Trophoblast cell (in vitro differentiated cells and primary cell): ENCODE data around the gene PARVB.

ENCODE experiments used
- DNase-seq, 2 donors: peaks; one replicate each; pipeline ENCODE4 v3.0.0-alpha.2; 2016
- H2AFZ ChIP-seq: 2 replicates; pipeline ENCODE4 v1.6.1; 2013; ENCODE audit warnings: low read length, moderate library complexity, mild to moderate bottlenecking; ENCODE audit not compliant: insufficient read depth, poor library complexity
- H2AK5ac ChIP-seq: 2 replicates; pipeline ENCODE4 v1.6.1; 2013; ENCODE audit warnings: mild to moderate bottlenecking, low read length
- H2BK120ac ChIP-seq: 2 replicates; pipeline ENCODE4 v1.6.1; 2013; ENCODE audit warnings: low read length, mild to moderate bottlenecking, moderate library complexity; ENCODE audit not compliant: insufficient read depth, poor library complexity
- H2BK12ac ChIP-seq: 2 replicates; pipeline ENCODE4 v1.6.1; 2013; ENCODE audit warnings: mild to moderate bottlenecking, low read length, moderate library complexity
- H2BK5ac ChIP-seq: 2 replicates; pipeline ENCODE4 v1.6.1; 2013; ENCODE audit warnings: low read length, low read depth, moderate library complexity, mild to moderate bottlenecking; ENCODE audit not compliant: poor library complexity
- H3K14ac ChIP-seq: 2 replicates; pipeline ENCODE4 v1.6.1; 2013; ENCODE audit warnings: mild to moderate bottlenecking, low read length
- H3K18ac ChIP-seq: 2 replicates; pipeline ENCODE4 v1.6.1; 2013; ENCODE audit warnings: mild to moderate bottlenecking, low read length
- H3K23ac ChIP-seq: 2 replicates; pipeline ENCODE4 v1.6.1; 2013; ENCODE audit warnings: low read length
- H3K27ac ChIP-seq: 2 replicates; pipeline ENCODE4 v1.5.1; 2013; ENCODE audit warnings: low read depth, mild to moderate bottlenecking, inconsistent platforms, low read length, moderate library complexity
- H3K27me3 ChIP-seq: 2 replicates; pipeline ENCODE4 v1.6.1; 2013; ENCODE audit warnings: inconsistent platforms, mild to moderate bottlenecking, low read length, moderate library complexity; ENCODE audit not compliant: insufficient read depth
- H3K36me3 ChIP-seq, 2 experiments: 1 replicate in 1 of 2; 2 replicates in 1 of 2; pipeline ENCODE4 v1.6.1; 2013; ENCODE audit warnings: low read length in 2 of 2, mild to moderate bottlenecking in 2 of 2, moderate library complexity in 1 of 2; ENCODE audit not compliant: insufficient read depth in 2 of 2, control insufficient read depth in 1 of 2
- H3K4ac ChIP-seq: 2 replicates; pipeline ENCODE4 v1.6.1; 2013; ENCODE audit warnings: low read depth, mild to moderate bottlenecking, low read length, moderate library complexity
- H3K4me1 ChIP-seq, 2 experiments: 1 replicate in 1 of 2; 2 replicates in 1 of 2; pipeline ENCODE4 v1.6.1; 2013; ENCODE audit warnings: low read length in 2 of 2, mild to moderate bottlenecking in 2 of 2, moderate library complexity in 1 of 2; ENCODE audit not compliant: insufficient read depth in 2 of 2, control insufficient read depth in 1 of 2
- H3K4me2 ChIP-seq: 2 replicates; pipeline ENCODE4 v1.6.1; 2013; ENCODE audit warnings: inconsistent platforms, mild to moderate bottlenecking, low read length, moderate library complexity
- H3K4me3 ChIP-seq: 2 replicates; pipeline ENCODE4 v1.5.1; 2013; ENCODE audit warnings: mild to moderate bottlenecking, low read depth, low read length, inconsistent platforms
- H3K79me1 ChIP-seq: one replicate; pipeline ENCODE4 v1.6.1; 2013; ENCODE audit warnings: low read length
- H3K79me2 ChIP-seq: 2 replicates; pipeline ENCODE4 v1.6.1; 2013; ENCODE audit warnings: low read length, mild to moderate bottlenecking; ENCODE audit not compliant: control insufficient read depth, insufficient read depth, poor library complexity
- H3K9ac ChIP-seq: 2 replicates; pipeline ENCODE4 v1.6.1; 2013; ENCODE audit warnings: mild to moderate bottlenecking, low read length
- H3K9me3 ChIP-seq: 2 replicates; pipeline ENCODE4 v1.6.1; 2013; ENCODE audit warnings: low read depth, mild to moderate bottlenecking, control low read depth, inconsistent platforms, low read length; ENCODE audit not compliant: insufficient read depth
- H4K12ac ChIP-seq: 2 replicates; pipeline ENCODE4 v1.6.1; 2013; ENCODE audit warnings: low read depth, mild to moderate bottlenecking, low read length, moderate library complexity
- H4K8ac ChIP-seq: 2 replicates; pipeline ENCODE4 v1.6.1; 2013; ENCODE audit warnings: low read depth, mild to moderate bottlenecking, low read length, moderate library complexity
- H4K91ac ChIP-seq: one replicate; pipeline ENCODE4 v1.6.1; 2013; ENCODE audit warnings: low read depth, mild to moderate bottlenecking, low read length, moderate library complexity
- WGBS: extraction: QIAGEN DNeasy Blood & Tissue Kit; methylation state at CpG from one replicate; pipeline ENCODE4 v1.1.7; 2013; ENCODE audit warnings: missing lambda C conversion rate; ENCODE audit not compliant: insufficient read length, insufficient coverage; ENCODE audit errors: extremely low coverage; 5-methylcytosine and 5-hydroxymethylcytosine counted together

PARVB gene

DNA sequence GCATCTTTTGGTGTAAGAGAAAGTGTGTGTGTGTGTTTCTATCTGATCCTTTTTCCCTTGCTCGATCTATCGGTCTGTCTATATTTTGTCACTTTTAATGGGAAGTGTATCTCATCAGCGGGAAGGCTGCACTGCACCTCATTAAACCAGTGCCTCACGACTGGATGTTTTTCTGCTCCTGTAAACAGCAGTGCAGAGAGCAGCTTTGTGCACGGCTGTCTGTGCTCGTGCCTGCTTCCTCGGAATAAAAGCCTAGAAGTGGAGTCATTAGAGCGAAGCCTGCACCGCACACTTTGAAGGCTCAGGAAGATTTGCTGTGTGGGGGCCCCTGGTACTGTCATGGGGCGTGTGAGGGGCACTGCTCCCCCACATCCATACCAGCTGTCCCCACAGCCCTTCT is 129.6 kb downstream of the PARVB start:
- H3K14ac ChIP-seq, result no peak overlapping the region

DNA sequence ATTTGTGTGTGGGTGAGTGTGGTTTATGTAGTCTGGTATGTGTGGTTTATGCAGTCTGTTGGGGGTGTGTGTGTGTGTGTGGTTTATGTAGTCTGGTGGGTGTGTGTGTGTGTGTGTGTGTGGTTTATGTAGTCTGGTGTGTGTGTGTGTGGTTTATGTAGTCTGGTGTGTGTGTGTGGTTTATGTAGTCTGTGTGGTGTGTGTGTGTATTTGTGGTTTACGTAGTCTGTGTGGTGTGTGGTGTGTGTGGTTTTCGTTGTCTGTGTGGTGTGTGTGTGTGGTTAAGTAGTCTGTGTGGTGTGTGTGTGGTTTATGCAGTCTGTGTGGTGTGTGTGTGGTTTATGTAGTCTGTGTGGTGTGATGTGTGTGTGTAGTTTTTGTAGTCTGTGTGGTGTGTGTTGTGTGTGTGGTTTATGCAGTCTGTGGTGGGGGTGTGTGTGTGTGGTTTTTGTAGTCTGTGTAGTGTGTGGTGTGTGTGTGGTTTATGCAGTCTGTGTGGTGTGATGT is 130.4 kb downstream of the PARVB start:
- Histone ChIP-seq H4K91ac (no peak overlapping the region), H3K36me3 (no peaks in the 10 kb centered on the region), H2BK5ac (no peak overlapping the region), H3K79me1 (no peaks in the 10 kb centered on the region), H3K23ac (peak overlapping the region; percentile 93), H4K12ac (no peak overlapping the region), H2BK120ac (no peak overlapping the region), H2AK5ac (no peak overlapping the region), H3K9me3 (peaks cover 3% of the 10 kb centered on the region), H3K9ac (no peak overlapping the region), H3K18ac (no peak overlapping the region), H3K4me1 (peaks cover 2 to 4% of the 10 kb centered on the region in 2 experiments), H3K4ac (no peak overlapping the region), H2AFZ (no peak overlapping the region), H3K27ac (no peak overlapping the region), H3K27me3 (no peaks in the 10 kb centered on the region), H3K14ac (no peak overlapping the region), H3K4me3 (peak overlapping the region; percentile 32), H3K4me2 (no peak overlapping the region), H3K79me2 (no peaks in the 10 kb centered on the region), H2BK12ac (no peak overlapping the region), H4K8ac (no peak overlapping the region)
- no peak for DNase-seq
- WGBS, result 100% methylated on average over 2 of the region's 2 CpGs

More for the DNA sequence above, 129.6 kb downstream of the PARVB start:
- WGBS, result no CpG with 5 or more reads among the region's 10 CpGs
- no peak overlapping the region for H3K18ac ChIP-seq
- no peaks in the 10 kb centered on the region for H3K79me1 ChIP-seq
- H4K12ac ChIP-seq, result no peak overlapping the region
- peaks cover 3% of the 10 kb centered on the region for H3K9me3 ChIP-seq
- no peak overlapping the region for H2BK12ac ChIP-seq
- no peak overlapping the region for H3K23ac ChIP-seq
- H4K8ac ChIP-seq, result no peak overlapping the region
- H3K79me2 ChIP-seq, result no peaks in the 10 kb centered on the region
- no peak overlapping the region for H3K4ac ChIP-seq
- H3K27ac ChIP-seq, result no peak overlapping the region
- H3K36me3 ChIP-seq, result no peaks in the 10 kb centered on the region
- H4K91ac ChIP-seq, result no peak overlapping the region
- H3K27me3 ChIP-seq, result no peaks in the 10 kb centered on the region
- H2AK5ac ChIP-seq, result no peak overlapping the region
- no peak overlapping the region for H2AFZ ChIP-seq
- no peak overlapping the region for H3K4me3 ChIP-seq
- H2BK120ac ChIP-seq, result no peak overlapping the region
- DNase-seq, result no peak
- H3K4me2 ChIP-seq, result no peak overlapping the region
- no peak overlapping the region for H3K9ac ChIP-seq
- H2BK5ac ChIP-seq, result no peak overlapping the region
- H3K4me1 ChIP-seq, result peaks cover under 1 to 2% of the 10 kb centered on the region in 2 experiments

DNA sequence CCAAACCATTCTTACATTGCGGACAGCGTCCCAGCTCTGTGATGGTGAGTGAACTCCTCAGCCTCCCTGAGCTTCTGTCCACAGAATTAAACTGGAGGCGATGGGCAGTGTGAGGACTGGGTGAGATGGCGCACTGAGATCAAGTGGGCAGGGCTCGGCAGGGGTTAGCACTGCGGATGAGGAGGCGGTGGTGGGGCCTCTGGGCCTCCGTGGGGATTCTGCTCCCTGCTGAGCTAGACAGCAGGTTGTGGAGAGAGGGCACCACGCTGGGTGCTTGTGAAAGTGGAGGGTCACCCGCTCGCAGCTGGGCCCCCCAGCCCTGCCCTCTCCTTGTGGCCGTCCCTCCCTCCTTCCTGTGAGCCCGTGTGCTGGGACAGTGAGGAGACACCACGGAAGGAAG is 131.0 kb downstream of the PARVB start:
- Histone ChIP-seq H4K91ac (no peak overlapping the region), H3K4ac (no peak overlapping the region), H3K79me1 (no peaks in the 10 kb centered on the region), H3K36me3 (no peaks in the 10 kb centered on the region), H3K79me2 (no peaks in the 10 kb centered on the region), H2BK12ac (no peak overlapping the region), H3K9me3 (peaks cover 3% of the 10 kb centered on the region), H4K12ac (no peak overlapping the region), H2AK5ac (no peak overlapping the region), H3K23ac (no peak overlapping the region), H2BK120ac (no peak overlapping the region), H2BK5ac (no peak overlapping the region), H3K18ac (no peak overlapping the region), H3K4me2 (no peak overlapping the region), H3K9ac (no peak overlapping the region), H3K4me1 (peaks cover 2 to 4% of the 10 kb centered on the region in 2 experiments), H3K4me3 (no peak overlapping the region), H3K27me3 (no peaks in the 10 kb centered on the region), H2AFZ (no peak overlapping the region), H3K27ac (no peak overlapping the region), H3K14ac (no peak overlapping the region), H4K8ac (no peak overlapping the region)
- DNase-seq, result no peak
- no CpG with 5 or more reads among the region's 14 CpGs for WGBS

GRCh38 chr22:44157916-44158618 is 134.0 kb downstream of the PARVB start:
- Histone ChIP-seq H2AFZ (no peak overlapping the region), H3K9me3 (peaks cover 3% of the 10 kb centered on the region), H2BK5ac (no peak overlapping the region), H4K91ac (no peak overlapping the region), H3K4me1 (peaks cover 2 to 4% of the 10 kb centered on the region in 2 experiments), H3K4me2 (no peak overlapping the region), H2AK5ac (no peak overlapping the region), H3K4me3 (no peak overlapping the region), H2BK120ac (no peak overlapping the region), H3K36me3 (no peaks in the 10 kb centered on the region), H3K23ac (no peak overlapping the region), H3K18ac (no peak overlapping the region), H4K8ac (no peak overlapping the region), H3K27me3 (no peaks in the 10 kb centered on the region), H3K14ac (no peak overlapping the region), H2BK12ac (no peak overlapping the region), H3K79me2 (no peaks in the 10 kb centered on the region), H3K79me1 (no peaks in the 10 kb centered on the region), H4K12ac (no peak overlapping the region), H3K27ac (no peak overlapping the region), H3K9ac (no peak overlapping the region), H3K4ac (no peak overlapping the region)
- no CpG with 5 or more reads among the region's 13 CpGs for WGBS
- no peak for DNase-seq
